HCT116 (cell line): ENCODE results near the gene FAM83G.

Source experiments
- CBX3 ChIP-seq: IDR thresholded peaks from 2 replicates; pipeline ENCODE4 v1.6.1; 2012; ENCODE audit warnings: low read depth
- CTCF ChIP-seq, 3 experiments: fragments of 200-600 bp in 1 of 3; sonication (generic) in 1 of 3; IDR thresholded peaks in 2 of 3; conservative IDR thresholded peaks in 1 of 3; 2 replicates each; pipeline ENCODE4 v1.5.1; 2012 to 2017; ENCODE audit warnings: low read depth in 2 of 3, low read length in 2 of 3, antibody characterized with exemption in 1 of 3, borderline replicate concordance in 1 of 3, control low read depth in 1 of 3, mild to moderate bottlenecking in 1 of 3, mixed read lengths in 1 of 3, mixed run types in 1 of 3, moderate library complexity in 1 of 3; ENCODE audit not compliant: insufficient read depth in 1 of 3
- JUND ChIP-seq: IDR thresholded peaks from 2 replicates; pipeline ENCODE4 v1.6.1; 2012
- MAX ChIP-seq: IDR thresholded peaks from 2 replicates; pipeline ENCODE4 v1.6.1; 2012
- POLR2A ChIP-seq: IDR thresholded peaks from 2 replicates; pipeline ENCODE4 v1.7.0; 2011; ENCODE audit warnings: borderline replicate concordance; ENCODE audit not compliant: insufficient read depth, insufficient read length; ENCODE audit errors: extremely low read depth
- POLR2AphosphoS5 ChIP-seq: IDR thresholded peaks from 2 replicates; pipeline ENCODE4 v1.6.1; 2011; ENCODE audit warnings: mild to moderate bottlenecking, low read depth, low read length, moderate library complexity
- REST ChIP-seq: IDR thresholded peaks from 2 replicates; pipeline ENCODE4 v1.6.1; 2012; ENCODE audit warnings: low read depth
- SIN3A ChIP-seq: IDR thresholded peaks from 2 replicates; pipeline ENCODE4 v1.6.1; 2012; ENCODE audit warnings: low read depth
- ZFX ChIP-seq: fragments of 450-650 bp; IDR thresholded peaks from 2 replicates; pipeline ENCODE4 v1.6.1; 2017
- ZNF274 ChIP-seq: fragments of 200-500 bp; sonication (Bioruptor generic); IDR thresholded peaks from 2 replicates; pipeline ENCODE4 v1.6.1; 2014; ENCODE audit warnings: mild to moderate bottlenecking, low read depth, low read length, inconsistent platforms

GRCh38 chr17:18999911-19000310 lies 4.7 kb downstream of the FAM83G start:
- TF ChIP-seq POLR2A (no peak), JUND (no peak), MAX (no peak), REST (no peak), CTCF (IDR thresholded peaks at IDR 0.05 in 2 of 3, conservative IDR thresholded peaks at IDR 0.05 in 1 of 3; ENCODE audit: borderline replicate concordance in 1 of 3, insufficient read depth in 1 of 3, low read depth in 2 of 3, low read length in 2 of 3) (no peak), POLR2AphosphoS5 (no peak), ZFX (no peak), ZNF274 (no peak), SIN3A (no peak), CBX3 (no peak)
